ENCODE data around the gene ATAT1.
"Not testable (repeated sequence)": the region's sequence is repeated elsewhere in the genome, so short reads cannot be mapped to it uniquely, and the experiment has no call there.

Gene ATAT1

DNA sequence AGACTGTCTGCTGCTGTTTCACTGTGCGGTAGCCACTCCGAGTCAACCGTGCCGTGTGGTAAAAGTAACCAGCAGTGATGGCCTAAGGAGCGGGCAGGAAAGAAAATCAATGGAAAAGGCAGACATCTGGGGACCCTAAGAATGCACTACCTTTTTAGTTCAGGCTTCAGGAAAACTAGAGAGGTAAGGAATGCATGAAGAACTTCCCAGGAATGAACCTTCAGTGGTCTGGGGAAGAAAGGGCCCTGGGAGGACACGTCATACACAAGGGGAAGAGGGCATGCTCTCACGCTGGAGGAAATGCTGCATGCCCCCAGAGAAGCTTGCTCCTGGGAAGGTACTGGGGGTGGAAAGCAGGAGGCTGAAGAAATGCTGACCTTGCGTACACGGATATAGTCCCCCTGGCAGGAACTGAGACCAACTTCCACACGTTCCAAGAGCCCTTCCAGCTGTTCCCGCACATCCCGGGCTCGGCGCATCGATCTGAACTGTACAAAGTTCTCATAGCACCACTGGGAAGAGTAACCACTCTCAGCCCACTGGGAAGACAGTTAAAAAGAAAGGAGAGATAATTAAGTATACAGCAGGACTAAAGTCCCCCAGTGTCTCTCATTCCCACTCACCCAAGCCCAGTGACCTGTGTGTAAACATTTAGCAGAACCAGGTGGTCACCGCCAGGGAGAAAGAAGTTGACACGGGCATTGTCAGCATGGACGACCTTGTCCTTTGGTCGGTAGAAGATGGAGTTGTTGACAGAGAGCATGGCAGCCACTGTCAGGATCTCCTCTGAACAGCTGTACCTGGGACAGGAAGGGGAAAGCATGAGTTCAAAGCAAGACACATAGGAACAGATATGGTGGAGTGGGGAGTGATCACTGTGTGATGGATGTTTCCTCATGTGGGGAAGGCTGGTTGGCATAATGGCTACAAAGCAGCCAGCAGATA, 28.4 kb downstream of the ATAT1 start:
- no peak for DNase-seq

DNA sequence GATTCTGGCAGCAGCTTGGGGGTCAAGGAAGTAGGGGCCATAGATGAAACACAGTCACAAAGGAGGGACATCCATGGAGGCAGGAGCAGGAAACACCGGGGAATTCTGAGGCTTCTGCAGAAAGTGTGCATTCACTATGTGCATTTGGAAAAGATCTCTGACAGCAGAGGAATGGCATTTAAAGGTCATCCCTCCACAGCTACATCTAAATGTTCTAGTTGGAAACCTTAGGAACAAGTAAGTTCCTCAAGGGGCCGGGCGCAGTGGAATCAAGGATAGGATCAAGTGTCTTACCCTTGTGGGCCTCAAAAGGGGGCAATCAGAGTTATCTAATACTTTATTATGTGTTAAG, 29.0 kb downstream of the ATAT1 start:
- DNase-seq: no peak

DNA sequence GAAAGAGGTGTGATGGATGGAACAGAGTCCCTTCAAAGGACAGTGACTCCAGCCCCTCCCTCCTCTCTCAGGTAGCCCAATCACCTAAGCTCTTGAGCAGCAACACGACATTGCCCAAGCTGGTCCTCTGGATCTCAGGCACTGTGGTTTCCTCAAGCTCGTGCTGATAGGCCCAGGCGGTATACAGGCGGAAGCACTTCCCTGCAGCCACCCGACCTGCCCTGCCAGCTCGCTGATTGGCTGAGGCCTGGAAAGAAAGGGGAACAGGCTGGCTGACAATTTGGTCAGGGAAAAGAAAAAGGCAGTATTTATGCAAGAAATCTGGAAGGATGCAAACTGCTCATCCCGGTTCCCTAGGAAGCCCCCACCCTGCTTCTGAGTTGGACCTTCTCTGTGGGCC, 29.8 kb downstream of the ATAT1 start:
- no peak for DNase-seq

DNA sequence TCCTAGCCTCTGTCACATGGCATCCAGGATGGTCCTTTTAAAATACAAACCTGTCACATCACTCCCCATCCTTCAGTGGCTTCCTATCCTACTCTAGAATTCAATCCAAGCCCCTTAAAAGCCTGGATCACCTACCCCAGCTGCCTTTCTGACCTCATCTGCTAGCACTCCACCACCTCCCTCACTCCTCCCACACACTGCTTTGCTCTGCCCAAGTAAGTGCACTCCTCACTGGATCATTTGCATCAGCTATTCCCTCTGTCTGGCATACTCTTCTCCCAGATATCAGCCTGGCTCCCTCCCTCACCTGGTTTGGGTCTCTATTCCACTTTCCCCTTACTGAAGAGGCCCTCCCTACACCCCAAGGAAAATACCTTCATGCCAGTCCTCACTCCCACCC, 30.8 kb downstream of the ATAT1 start:
- DNase-seq: no peak

DNA sequence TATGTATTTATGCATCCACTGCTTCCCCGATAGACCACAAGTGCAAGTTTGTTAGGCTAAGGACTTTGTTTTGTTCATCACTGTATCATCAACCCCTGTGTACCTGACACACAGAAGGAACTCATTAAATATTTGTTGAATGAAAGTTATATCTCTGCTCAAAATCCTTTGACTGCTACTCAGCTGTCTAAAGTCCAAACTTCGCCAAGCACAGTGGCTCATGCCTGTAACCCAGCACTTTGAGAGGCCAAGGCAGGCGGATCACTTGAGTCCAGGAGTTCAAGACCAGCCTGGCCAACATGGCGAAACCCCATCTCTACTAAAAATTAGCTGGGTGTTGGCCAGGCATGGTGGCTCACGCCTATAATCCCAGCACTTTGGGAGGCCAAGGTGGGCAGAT, 31.2 kb downstream of the ATAT1 start:
- not testable (repeated sequence) for DNase-seq

DNA sequence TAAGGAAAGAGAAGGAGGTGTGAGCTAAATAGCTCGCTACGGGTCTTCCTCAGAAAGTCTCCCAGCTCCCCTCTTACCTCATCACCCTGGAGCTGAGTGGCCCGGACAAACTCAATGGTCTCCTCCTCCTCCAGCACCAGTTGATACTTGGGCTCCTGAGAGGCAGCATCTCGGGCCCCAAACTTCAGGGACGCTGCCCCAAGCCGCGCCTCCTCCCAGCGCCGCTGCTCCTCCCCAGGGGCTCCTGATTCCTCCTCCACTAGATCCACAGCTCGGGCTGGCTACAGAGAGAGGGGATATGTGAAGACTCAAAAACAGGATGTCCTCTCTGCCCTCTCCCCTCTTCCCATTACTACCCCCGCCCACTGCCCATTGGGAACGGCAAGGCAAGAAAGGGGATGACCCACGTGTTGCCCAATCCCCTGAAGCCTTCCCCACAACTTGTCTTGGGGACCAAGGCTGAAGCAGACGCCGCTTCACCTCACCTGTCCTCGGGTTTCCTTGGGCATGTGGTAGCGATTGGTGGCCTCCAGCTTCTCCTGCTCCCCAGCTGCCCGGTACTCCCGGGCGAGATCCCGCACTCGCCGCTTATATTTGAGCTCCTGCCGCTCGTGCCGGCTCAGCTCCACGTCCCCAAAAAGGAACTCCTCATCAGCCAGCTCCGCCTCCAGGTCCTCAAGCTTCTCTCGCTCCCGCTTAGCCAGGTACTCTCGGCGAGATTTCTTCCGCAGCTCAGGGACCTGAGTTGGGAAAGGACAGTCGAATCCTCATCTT, 38.5 kb downstream of the ATAT1 start:
- no peak for DNase-seq

DNA sequence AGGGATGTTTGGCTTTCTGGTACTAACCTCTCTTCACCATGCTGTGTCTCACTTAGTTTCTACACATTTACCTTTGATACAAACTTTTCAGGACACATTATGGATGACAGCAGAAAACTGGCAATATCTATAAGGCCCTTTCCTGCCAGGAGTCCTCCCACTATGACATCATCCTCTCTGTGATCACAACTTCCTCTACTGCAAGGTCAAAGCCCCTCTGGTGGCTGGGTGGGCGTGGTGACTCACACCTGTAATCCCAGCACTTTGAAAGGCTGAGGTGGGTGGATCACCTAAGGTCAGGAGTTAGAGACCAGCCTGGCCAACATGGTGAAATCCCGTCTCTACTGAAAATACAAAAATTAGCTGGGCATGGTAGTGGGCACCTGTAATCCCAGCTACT, 39.6 kb downstream of the ATAT1 start:
- not testable (repeated sequence) for DNase-seq

DNA sequence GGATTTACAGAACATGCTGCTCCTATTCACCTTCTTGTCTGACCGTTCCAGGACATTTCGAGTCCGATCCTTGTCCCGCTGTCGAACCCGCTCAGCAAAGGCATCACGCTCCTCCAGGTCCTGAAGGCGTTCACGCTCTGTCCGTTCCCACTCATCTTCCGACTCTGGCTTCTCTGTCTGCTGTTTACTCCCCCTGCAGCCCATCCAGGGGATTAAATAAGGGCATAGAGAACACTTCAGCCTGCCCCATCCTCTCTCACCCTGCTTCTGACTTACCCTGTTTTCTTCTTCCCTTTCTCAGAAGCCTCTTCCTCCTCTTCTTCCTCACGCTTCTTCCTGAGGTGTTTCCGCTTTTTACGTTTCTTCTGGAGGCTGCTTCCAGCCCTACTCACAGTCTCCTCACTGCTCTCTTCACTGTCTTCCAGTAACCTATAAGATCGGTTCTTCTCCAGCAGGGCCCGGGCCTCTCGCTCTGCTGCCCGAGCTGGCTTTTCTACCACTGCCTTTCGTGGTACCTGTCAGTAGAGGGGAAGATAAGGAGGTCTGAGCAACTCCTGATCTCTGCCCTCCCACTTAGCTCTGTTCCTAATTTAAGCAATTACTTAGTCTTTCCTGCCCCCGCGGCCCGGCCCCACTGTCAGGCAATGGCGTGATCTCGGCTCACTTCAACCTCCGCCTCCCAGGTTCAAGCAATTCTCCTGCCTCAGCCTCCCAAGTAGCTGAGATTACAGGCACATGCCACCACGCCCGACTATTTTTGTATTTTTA, 44.3 kb downstream of the ATAT1 start:
- no peak for DNase-seq

DNA sequence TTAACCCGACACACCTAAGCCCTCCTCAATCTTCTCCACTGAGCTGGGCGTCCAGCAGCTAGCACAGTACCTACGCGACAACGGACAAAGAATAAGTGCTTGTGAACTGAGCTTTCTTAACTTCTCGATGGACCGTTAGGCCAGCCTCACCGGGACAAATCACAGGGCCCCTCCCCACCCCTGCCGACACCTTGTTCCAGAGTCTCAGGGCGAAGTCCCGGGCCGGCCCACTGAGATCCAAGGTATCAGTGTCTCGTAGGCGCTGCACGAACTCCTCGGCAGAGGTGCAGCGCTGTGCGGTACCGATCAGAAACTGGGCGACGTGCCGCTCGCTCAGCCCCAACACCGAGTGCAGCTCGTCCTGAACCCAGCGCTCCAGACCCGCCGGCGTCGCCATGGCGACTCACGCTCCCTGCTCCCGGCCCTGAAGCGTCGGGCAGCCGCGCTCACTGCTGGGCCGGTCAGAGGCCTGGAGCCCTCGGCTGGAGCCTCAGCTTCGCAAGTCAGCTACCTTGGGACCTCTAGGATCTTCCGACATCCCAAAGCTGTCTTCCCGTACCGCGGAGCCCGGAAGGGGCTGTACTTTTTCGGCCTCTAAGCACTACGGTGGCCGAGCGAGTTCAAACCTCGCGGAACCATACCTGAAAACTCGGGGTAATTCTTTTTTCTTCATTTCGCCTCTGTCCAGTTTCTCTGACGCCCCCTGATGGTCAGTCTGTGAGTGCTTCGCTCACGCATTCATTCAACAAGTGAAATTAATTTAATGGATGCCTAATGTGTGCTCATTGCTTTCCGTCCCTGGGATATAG, 46.0 kb downstream of the ATAT1 start, which contains the start of gene DHX16:
Gene DHX16 (minus strand): TSS at position 562 of the 809 bp plus-strand sequence. CDS start 165 bp downstream, at position 397.
- peak; percentile 91 for DNase-seq

DNA sequence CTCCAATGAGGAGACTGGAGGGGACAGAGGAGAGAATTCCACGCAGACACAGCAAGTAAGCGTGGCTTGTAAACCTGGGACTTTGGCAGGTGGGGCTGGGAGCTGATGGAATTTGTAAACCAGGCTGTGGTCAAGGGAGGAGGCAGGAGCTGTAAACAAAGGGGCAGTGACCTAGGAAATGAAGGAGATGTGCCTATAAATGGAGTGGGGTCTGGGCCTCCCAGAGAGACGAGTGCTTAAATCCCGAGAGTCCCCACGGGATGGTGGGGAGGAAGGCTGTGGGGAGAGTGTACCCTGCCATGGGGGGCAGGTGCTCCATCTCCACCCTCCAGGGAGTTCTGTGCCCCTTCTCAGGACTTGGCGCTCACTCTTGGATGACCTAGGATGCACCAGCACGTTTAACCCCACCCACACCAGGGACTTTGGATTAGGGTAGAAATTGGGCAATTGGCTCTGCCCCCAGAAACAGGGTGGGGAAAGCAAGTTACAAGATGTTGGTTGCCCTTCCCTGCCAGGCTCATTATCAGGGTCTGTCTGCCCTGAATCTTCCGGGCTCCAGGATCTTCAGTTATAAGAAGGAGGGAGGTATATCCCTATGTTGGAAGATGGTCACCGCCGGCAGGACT, 50.1 kb downstream of the ATAT1 start:
- DNase-seq: no peak

DNA sequence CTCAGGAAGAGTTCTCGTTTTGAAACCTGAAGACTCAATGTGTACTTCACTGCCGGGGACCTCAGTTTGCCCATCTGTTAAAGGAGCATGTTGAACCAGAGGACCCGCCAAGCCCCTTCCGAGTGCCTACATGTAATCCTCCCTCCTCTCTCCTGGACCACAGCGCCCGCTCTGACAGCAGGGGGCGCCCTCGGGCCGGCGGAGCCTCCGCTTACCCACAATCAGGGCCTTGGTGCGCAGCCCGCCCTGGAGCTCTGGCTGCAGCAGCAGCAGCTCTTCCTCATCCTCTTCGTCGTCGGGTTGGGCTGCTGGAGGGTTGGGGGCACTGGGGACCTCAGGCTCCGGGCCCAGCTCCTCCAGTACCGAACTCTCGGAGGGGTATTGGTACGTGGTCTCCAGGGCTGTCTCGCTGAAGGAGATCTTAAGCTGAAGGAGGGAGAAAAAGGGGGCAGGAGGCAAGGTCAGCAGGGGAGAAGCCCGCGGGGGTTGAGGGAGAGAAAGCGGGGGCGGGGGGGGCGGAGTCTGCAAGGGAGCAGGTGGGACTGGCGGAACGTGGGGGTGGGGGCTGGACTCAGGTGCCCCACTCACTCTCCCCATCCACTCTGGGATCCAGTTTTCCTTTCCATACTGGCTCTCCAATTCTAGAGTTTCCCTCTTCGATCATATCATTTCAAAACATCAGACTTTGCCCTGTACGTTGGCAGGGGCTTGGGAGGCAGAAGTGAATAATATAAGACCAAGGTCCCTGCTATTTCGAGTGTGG, 52.5 kb downstream of the ATAT1 start:
- peak; percentile 80 for DNase-seq

DNA sequence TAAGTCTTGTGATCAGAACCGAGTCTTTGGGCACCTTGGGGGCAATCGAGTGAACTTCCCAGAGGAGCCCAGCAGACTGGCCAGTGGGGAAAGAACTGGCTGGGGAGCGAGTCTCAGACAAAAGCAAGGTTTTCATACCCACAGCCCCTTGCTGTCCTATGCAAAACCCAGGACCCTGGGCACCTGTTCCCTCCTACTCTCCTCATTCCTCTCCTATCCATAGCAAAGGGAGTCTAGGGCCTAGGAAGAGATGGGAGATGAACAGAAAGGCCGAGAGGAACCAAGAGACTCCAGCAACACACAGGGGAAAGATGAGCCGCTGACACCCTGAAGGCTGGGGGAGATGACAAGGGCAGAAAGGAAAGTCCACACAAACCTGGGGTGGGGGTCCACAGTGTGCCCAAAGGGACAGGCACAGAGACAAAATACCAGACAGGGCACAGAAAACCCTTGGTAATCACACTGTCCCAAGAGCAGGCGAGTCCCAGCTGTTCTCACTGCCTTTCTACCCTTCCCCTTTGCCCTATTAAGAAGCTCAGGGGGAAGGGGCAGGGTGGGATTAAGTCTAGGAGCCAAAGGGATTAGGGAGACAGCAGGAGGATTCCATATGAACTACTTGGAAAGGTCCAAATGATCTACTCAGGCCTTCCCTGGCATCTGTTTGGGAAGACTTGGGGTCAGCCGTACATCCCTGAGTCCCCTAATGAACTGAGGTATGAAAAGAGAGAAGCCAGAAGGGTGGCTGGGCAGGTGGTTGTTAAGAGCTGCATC, 53.3 kb downstream of the ATAT1 start:
- no peak for DNase-seq

DNA sequence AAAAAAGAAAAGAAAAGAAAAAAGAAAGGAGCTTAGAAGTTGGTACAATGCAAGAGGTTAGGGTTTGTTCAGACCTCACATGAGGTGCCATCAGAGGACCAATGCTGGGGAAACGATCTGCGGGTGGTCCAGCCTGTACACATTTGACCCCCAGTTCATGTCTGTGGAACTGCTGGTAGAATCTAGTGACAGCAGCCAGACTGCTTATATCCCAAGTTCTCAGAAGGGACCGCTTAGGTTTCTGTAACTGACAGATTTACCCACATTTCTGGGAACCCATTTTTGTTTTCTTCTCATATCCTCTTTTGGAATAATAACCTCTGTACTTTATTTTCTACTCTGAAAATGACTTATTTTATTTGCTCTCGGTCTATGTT, 55.1 kb downstream of the ATAT1 start:
- no peak for DNase-seq

DNA sequence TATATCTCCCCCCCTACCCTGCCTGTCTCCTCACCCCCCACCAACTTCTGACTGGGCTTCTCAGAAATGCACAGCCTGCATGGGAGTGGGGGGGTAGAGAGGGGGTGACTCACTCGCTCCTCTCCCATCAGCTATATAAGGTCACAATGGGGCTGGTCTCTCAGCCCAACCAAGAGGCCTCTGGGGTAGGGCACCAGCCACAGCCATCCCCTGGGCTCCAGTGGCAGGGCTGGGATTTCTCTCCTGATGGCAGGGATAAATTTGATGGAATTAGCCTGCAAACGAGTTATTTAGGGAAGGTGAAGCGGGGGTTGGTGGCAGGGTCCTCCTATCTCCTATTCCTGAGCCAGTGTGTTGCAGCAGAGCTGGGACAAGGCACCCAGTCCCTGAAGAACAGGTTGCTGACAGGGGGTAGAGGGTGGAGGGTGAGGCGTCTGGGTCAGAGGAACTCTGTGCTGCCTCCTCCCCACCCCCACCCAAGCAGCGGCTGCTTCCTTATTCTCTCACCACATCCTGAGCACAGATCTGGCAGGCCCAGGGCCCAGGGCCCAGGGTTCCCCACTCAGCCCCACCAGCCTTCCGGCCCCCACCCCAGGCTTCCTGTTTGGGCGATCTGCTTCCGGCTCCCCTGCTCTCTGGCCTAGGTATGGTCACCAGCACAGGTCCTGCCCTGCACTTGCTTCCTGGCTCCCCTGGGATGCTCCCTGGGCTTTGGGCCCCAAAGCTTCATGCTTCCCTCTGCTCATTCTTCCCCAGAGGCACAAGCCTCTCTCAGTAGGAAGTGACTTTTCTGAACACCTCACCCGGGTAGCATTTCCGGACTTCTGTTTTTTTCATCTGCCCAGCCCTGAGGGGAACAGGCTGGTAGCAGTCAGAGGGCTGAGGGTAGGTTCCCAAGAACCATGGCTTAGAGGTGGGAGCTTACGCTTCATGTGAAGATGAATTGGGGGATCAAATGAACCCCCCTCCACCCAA, 55.8 kb downstream of the ATAT1 start:
- peak; percentile 58 for DNase-seq

DNA sequence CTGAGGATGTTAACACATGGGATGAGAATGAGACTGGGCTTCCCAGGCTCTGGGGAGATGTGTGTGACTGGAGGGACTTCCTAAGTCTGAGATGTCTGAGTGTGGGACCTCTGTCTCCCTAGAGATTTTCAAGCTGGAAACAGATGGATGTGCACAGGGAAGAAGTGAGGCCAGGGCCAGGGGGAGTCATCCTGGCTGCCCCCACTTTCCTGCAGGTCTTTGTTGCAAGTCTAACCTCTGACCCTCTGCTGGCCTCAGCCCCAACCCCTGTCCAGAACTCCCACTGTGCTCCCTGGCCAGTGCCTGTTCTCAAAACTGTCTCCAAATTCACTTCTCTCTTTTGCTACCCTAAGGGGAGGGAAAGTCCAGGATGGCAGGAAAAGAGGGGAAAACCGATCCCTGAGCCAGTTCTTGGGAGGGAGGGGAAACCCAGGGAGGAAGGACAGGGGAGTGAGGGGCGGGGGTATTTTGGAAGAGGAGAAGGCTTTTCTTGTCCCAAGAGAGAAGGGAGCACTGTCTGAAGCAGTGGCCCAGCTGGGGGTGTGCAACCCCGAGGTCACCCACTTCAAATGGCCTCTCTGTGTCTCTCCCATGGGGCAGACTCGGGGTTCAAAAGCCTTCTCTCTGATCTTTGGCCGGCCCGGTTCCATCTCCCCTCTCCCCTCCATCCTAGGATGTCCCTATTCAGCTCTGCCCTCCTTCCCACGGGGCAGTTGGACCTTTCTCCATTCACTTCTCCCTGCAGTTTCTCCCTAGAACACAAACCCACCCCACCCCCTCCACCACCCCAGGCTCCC, 56.7 kb downstream of the ATAT1 start:
- no peak for DNase-seq

DNA sequence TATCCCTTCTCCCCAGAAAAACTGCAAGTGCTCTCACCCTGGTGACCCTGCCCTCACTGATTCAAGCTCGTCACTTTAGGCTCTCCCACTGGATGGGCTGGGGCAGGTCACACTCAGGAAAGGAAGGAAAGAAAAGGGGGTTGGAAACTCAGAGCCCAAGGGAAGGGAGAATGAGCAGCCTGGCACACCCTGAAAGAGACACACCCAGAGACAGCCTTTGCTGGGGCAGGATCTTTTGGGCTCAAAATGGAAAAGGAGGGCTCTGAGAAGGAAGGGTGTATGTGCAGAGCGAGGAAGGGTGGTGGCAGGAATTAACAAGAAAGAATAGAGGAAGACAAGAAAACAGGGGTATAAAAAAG, 57.3 kb downstream of the ATAT1 start:
- no peak for DNase-seq

DNA sequence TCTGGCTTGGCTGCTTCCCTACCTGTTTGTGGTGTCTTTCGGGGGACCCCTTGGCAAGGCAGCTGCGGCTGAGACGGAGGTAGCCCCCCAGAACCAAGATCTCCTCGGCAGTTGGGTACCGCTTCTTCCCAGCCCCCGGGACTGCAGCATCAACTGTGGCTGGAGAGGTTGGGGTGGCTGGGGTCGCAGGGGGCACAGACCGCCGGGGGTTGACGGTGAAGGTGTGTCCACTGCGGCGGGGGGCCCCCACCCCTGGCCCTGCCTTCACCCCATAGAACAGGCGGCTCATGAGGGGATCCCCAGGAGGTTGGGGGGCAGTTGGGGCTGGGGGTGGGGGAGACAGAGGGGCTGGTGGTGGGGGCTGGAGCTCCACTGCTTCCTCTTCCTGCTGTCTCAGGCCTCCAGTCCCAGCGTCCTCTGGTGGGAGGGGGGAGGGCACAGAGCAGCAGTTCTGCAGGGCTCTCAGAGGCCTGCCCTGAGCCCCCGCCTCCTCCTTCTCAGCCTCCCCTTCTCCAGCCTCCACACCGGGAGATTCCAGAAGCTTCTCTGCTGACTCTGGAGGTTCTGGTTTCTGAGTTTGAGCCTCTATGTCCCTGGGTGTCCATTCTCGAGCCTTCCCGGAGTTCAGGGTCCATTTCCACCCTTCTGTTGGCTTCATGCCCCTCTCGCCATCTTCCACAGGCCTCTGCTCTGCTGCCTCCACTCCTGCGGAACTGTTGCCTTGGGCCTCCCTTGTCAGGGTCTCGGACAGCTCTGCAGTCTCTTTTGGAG, 57.9 kb downstream of the ATAT1 start:
- DNase-seq: no peak
